ENCODE results near the gene NUCKS1.

DNA sequence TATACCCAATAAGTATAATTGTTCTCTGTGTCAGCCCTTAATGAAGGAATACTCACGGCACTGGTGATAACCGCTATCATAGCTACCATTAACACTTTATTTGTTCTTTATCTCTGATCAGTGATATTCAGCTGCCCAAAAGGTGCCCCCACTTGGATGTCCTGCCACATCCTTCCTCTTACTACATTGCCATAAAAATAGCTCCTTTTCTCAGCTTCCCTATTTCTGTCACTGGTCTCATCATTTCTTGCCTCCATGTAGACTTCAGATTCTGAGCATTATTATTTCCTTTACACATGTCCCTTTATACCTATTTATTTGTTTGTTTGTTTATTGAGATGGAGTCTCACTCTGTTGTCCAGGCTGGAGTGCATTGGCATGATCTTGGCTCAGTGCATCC lies 28.0 kb upstream of the NUCKS1 start:
- TF ChIP-seq, protein P1, sequence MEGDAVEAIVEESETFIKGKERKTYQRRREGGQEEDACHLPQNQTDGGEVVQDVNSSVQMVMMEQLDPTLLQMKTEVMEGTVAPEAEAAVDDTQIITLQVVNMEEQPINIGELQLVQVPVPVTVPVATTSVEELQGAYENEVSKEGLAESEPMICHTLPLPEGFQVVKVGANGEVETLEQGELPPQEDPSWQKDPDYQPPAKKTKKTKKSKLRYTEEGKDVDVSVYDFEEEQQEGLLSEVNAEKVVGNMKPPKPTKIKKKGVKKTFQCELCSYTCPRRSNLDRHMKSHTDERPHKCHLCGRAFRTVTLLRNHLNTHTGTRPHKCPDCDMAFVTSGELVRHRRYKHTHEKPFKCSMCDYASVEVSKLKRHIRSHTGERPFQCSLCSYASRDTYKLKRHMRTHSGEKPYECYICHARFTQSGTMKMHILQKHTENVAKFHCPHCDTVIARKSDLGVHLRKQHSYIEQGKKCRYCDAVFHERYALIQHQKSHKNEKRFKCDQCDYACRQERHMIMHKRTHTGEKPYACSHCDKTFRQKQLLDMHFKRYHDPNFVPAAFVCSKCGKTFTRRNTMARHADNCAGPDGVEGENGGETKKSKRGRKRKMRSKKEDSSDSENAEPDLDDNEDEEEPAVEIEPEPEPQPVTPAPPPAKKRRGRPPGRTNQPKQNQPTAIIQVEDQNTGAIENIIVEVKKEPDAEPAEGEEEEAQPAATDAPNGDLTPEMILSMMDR (conservative IDR thresholded peaks at IDR 0.05; ENCODE audit: low read length) = no peak
- no peak for TF ChIP-seq EZH2phosphoT487 (IDR thresholded peaks at IDR 0.05; ENCODE audit: borderline replicate concordance)
